Activated T-cell treated with anti-CD3 and anti-CD28 coated beads for 24 hours (primary cell): ENCODE measurements around the gene C19orf85.

Source experiments
- DNase-seq: peaks from one replicate; pipeline ENCODE4 v3.0.0-alpha.2; 2020; ENCODE audit warnings: low read depth

The C19orf85 gene

DNA sequence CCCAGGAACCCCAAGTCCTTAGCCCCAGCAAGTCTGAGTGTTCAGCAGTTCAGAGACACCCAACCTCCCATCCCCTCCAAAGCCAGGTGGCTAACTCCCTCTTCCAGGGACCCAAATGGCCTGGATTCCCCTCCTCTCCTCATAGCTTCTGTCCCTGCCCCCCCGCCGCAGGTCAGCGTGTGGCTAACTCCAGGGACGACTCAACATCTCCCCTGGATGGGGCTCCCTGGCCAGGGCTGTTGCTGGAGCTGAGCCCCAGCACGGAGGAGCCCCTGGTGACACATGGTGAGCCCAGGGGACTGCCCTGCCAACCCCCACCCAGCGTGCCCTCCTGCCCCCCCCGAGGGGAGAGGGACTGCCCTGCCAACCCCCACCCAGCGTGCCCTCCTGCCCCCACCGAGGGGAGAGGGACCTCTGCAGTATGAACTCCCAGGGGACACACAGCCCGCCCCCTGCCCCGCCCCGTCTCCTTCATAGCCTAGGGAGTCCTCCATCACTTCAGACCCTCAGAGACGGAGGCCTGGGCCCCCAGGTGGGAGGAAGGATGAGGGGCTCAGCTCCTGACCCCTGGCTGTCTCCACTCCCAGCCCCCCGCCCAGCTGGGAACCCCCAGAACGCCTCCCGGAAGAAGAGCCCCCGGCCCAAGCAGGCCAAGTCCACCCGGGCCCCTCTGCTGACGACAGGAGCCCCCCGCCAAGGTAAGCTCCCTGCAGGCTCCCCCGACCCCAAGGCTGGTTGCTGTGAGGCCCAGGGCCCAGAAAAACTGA, 25.3 kb upstream of the C19orf85 start:
- no peak for DNase-seq

DNA sequence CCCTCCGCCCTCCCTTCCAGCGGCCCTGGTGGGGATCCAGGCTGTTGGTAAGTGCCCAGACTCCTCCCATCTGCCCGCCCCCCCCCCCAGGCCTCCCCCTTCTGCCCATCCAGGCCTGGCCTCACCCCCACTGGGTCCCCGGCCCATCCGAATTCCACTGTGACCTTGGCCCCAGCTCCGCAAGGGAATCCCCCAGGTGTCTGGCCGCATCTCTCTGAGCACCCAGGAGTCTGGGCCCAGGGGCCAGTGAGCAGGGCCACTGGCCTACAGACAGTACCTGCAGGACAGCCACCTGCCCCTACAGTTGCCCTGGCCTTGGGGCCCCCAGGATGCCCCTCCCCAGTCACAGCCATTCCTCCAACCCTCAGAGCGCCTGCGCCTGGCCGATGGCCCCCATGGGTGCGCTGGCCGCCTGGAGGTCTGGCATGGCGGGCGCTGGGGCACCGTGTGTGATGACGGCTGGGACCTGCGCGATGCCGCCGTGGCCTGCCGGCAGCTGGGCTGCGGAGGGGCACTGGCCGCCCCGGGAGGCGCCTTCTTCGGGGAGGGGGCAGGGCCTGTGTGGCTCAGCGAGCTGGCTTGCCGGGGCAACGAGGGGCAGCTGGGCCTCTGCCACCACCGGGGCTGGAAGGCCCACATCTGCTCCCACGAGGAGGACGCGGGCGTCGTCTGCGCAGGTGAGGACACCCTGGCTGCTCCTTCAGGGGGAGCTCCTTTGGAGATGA, 24.6 kb upstream of the C19orf85 start:
- DNase-seq: no peak

DNA sequence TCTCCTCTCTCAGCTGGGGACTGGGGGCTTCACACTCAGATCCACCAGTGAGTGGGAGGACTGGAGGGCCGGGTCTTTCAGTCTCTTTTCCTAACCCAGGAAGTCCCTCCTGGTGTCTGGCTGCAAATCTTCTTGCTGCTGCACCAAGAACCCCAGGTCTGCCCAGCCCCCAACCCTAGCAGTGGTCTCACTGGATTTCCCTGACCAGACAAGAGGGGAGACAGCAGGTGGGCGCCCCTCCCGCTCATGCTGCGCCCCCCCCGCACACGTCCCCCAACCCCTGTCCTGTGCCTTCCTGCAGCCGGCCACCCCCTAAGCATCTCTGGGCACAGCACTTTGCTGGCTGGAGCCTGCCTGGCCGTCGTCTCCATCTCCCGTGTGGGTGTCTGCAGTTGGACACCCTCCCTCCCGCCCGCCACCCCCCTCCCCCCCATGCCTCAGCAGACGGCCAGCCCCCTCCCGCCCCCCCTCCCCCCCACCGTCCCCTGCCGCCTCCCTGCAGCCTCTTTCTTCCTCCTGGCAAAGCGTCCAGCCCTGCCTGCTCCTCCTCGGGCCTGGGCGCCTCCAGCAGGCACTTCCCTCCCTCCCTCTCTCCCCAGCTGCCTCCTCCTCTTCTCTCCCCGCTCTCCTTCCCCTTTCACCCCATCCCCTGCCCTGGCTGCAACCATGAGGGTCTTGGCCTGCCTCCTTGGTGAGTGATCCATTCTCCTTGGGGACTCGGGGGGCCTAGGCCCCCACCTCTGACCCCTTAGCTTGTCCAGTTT, 23.6 kb upstream of the C19orf85 start, which contains the start of gene SSC5D:
SSC5D (plus strand) TSS at position 513 of the 764 bp plus-strand sequence; CDS start at position 667, 154 bp downstream.
- no peak for DNase-seq

DNA sequence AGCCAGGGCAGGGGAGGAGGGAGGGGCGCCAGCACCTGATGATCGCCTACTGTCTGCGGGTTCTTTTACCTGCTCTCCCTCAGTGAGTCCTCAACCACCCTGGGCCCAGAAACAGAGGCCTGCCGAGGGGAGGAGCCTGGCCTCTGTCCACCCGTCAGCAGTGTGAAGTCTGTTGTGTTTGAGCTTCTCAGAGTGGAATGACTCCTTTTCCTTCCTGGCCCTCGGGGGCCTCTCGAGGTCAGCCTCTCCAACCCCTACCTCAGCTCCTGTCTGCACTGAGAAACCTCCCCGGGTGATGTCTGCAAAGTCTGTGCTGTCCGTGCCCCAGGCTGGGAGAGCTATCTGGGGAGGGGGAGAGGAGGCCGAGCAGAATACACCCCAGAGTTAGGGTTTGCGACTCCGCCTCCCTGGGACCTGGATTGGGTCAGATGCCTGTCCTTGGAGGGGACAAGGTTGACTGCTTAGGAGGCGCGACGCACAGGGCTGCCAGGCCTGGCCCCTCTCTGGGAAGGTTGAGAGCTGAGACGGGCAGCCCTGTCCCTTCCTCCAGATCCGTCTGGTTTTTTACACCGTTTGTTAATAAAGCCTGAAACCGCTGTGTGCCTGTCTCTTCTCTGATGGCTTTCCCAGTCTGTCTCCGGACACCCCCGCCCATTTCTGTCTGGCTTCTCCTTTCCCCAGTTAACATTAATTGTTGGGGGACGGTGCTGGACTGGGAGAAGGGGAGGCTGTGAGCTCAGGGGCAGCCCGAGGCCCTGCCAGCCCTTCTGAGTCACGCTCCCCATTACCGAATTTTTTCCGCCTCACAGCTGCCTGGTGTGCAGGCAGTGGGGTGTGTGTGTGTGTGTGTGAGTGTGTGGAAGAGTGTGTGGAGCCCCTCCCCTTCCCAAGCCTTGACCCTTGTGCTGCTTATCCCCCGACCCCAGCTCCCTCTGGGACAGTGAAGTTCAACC, 22.7 kb upstream of the C19orf85 start:
- peak; percentile 29 for DNase-seq

DNA sequence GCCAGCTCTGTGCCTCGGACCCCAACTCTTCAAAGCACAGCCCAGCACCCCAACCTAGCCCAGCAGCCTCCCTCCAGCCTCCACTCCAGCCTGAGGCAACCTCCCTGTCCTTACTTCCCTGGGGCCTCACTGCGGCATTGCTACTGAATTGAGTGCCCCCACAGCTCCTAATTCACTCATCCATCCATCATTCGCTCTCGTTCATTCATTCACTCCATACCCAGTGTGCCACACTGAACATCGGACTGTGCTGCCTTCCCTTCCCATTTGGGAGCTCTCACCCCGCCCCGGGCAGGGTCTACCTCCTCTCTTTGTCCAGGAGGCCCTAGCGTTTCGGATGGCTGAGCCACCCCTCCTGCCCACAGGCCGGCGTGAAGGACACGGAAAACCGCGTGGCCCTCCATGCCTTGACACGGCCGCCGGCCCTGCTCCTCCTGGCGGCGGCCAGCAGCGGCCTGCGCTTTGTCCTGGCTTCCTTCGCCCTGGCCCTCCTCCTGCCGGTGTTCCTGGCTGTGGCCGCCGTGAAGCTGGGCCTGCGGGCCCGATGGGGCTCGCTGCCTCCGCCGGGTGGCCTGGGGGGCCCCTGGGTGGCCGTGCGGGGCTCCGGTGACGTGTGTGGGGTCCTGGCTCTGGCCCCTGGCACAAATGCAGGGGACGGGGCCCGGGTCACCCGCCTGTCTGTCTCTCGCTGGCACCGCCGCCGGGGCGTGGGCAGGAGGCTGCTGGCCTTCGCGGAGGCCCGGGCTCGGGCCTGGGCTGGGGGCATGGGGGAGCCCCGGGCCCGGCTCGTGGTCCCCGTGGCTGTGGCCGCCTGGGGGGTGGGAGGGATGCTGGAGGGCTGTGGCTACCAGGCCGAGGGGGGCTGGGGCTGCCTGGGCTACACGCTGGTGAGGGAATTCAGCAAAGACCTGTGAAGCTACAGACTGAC, 21.8 kb upstream of the C19orf85 start:
- no peak for DNase-seq

DNA sequence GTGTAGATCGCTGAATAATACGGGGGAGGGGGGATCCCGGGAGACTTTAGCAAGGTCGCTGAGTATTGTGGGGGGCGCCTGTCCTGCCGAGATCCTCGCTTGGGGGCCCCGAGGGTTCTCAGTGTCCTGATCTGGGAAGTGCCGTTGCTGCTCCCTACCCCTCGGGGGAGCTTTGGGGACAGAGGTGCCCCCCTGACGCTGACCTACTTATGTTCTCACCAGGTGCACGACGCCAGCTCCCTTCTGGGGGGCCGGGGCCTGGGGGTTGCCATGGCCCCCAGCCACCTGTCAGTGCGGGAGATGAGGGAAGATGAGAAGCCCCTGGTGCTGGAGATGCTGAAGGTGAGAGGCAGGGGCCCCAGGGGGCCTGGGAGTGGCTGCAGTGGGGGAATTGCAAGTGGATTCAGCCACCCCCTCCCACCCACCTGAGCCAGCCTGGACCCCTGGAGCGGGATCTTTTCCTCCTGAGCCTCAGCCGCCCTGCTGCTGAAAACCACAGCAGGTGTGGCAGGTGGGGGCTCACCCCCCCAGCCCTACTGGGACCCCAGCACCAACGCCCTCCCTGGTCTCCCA, 21.0 kb upstream of the C19orf85 start:
- DNase-seq: no peak

DNA sequence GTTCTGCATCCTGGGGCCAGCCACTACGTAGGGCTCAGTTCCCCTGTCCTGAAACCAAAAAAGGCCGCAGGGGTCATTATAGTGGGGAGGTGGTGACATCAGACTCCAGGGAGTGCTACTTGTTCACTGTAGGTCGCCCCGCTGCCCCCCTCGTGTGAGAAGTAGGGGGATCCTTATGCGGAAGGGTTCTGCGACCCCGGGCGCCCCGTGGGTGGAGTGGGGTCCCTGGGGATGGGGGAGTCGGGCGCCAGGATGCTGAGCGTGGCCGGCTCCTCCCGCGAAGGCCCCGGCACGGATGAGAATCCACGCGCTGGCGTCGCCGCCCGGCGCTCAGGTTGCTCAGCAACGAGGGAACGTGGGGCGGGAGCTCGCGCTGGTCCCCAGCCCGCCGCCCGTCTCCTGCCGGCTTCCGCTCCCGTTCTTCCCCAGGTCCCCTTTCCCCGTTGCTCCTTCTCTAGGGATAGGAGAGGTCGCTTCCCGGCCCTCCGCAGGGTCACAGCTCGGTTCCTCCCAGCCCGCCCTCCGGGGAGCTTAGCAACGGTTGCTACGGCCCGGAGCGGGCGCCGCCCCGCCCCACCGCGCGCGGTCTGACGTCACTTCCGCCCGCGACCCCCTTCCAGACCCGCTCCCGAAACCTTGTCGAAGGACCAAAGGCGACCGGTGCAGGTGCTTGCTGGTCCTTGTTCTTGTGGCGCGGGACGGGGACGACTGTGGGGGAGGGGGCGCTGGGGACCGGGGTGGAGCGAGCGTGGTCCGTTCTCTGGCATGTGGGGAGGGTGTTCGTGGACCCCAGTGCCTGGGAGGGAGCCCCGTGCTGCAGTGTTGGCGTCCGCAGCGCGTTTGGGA, 20.3 kb upstream of the C19orf85 start, which contains the start of gene NAT14:
NAT14 (plus strand) TSS at position 596 of the 846 bp plus-strand sequence. CDS start 521 bp downstream, outside the sequence.
- DNase-seq: peak; percentile 48

DNA sequence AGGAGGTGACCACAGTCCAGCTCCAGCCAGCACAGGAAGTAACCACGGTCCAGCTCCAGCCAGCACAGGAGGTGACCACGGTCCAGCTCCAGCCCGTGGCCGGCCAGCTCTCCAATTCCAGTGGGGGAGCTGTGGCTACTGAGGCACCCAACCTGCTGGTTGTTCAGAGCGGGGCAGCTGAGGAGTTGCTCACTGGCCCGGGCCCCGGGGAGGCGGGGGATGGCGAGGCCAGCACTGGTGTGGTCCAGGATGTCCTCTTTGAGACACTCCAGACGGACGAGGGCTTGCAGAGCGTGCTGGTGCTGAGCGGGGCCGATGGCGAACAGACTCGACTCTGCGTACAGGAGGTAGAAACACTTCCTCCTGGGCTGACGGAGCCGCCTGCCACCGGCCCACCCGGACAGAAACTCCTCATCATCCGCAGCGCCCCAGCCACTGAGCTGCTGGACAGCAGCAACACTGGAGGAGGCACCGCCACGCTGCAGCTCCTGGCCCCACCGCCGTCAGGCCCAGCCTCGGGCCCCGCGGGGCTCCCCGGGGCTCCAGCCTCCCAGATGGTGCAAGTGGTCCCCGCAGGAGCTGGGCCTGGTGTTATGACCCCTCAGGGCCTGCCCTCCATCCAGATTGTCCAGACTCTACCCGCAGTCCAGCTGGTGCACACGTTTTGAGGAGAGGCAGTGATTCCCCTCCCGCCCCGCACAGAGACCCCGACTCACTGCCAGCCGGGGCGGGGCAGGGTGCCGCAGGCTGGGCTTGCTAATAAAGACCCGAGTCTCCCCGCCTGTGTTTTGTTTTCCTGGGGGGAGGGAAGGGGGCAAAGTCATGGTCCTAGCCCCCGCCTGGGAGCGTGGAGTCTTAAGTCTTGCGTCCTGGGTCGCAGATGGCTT, 19.4 kb upstream of the C19orf85 start:
- DNase-seq: no peak

DNA sequence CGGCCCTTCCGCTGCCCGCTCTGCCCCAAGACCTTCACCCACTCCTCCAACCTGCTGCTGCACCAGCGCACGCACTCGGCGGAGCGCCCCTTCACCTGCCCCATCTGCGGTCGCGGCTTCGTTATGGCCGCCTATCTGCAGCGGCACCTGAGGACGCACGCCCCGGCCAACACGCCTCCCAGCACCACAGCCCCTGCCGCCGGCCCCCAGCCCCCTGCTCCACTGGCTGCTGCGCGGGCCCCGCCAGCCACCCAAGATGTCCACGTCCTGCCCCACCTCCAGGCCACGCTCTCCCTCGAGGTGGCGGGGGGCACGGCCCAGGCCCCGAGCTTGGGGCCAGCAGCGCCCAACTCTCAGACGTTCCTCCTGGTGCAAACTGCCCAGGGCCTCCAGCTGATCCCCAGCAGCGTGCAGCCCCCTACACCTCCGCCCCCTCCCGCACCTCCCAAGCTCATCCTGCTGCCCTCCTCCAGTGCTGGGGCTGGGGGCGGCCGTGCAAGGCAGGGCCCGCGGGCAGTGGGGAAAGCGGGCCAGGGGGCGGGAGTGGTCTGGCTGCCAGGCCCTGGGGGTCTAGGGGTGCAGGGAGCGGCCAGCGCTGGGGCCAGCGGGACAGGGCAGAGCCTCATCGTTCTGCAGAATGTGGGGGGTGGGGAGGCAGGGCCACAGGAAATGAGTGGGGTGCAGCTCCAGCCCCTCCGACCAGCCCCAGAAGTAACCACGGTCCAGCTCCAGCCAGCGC, 18.6 kb upstream of the C19orf85 start:
- no peak for DNase-seq

DNA sequence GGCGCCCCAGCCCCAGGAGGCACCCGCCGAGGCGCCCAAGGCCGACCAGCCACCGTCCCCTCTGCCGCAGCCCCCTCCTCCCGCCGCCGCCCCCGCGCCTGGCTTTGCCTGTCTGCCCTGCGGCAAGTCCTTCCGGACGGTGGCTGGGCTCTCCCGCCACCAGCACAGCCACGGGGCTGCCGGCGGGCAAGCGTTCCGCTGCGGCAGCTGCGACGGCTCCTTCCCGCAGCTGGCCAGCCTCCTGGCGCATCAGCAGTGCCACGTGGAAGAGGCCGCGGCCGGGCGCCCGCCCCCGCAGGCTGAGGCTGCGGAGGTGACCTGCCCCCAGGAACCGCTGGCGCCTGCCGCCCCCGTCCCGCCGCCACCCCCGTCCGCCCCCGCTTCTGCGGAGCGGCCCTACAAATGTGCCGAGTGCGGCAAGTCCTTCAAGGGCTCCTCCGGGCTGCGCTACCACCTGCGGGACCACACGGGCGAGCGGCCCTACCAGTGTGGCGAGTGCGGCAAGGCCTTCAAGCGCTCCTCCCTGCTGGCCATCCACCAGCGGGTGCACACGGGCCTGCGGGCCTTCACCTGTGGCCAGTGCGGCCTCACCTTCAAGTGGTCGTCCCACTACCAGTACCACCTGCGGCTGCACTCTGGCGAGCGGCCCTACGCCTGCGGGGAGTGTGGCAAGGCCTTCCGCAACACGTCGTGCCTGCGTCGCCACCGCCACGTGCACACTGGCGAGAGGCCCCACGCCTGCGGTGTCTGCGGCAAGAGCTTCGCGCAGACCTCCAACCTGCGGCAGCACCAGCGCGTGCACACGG, 17.8 kb upstream of the C19orf85 start:
- DNase-seq: no peak

DNA sequence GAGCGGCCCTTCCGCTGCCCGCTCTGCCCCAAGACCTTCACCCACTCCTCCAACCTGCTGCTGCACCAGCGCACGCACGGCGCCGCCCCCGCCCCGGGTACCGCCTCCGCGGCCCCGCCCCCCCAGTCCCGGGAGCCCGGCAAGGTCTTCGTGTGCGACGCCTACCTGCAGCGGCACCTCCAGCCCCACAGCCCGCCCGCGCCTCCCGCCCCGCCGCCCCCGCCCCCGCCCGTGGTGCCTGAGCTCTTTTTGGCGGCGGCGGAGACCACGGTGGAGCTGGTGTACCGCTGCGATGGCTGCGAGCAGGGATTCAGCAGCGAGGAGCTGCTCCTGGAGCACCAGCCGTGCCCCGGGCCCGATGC, 17.2 kb upstream of the C19orf85 start:
- DNase-seq: no peak

DNA sequence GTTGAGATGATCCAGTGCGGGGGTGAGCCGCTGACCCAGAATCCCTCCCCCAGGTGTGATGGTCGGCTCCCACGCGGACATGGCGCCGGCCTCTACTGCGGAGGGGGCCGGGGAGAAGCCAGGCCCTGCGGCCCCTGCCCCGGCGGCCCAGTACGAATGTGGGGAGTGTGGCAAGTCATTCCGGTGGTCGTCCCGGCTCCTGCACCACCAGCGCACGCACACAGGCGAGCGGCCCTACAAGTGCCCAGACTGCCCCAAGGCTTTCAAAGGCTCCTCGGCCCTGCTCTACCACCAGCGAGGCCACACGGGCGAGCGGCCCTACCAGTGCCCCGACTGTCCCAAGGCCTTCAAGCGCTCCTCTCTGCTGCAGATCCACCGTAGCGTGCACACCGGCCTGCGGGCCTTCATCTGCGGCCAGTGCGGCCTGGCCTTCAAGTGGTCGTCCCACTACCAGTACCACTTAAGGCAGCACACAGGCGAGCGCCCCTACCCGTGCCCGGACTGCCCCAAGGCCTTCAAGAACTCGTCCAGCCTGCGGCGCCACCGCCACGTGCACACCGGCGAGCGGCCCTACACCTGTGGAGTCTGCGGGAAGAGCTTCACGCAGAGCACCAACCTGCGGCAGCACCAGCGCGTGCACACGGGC, 16.7 kb upstream of the C19orf85 start:
- DNase-seq: no peak

DNA sequence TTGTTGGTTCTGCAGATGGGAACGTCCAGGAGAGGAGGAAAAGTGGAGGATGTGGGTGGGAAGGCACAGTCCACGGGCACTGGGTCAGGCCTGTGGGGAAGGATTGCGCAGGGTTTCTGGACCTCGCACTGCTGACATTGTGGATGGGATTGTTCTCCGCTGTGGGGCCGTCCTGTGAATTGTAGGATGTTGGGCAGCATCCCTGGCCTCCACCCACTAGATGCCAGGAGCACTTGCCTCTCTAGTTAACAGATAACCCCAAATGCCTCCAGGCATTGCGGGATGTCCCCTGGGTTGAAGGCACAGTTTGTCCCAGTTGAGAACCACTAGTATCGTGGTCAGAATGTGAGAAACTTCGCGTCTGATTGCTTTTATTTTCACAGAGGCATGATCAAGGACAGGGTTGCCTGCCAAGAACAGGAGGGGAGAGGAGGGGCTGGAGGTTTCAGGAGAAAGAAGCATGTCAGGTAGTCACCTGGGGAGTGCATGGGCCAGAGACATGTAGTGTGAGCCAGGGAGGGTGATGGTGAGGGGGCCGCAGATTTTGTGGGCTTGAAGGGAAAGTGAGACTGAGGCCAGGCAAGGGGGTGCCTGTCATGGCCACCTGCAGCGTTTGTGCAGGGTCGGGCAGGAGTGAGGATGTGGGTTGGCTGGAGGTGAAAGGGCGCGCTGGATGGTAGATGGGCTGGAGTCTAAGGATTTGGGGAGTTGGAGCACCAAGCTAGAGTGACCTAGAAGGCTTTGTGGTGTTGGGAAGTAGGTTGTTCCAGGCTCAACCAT, 15.1 kb upstream of the C19orf85 start:
- no peak for DNase-seq

DNA sequence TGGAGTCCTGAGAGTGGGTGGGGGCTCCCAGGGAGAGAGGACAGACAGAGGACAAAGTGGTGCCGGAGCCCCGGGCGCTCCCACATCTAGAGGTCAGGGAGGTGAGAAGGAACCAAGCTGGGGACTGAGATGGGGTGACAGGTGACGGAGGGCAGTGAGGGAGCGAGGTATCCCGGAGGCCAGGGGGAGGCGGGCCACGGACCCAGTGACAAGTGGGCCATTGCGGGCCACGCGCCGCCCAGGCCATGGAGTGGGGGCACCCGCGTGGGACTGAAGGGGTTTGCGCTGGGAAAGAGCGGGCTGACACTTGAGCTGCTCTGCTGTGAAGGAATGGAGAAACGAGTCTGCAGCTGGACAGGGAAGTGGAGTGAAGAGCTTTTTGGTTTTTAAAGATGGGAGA, 14.5 kb upstream of the C19orf85 start:
- DNase-seq: no peak

DNA sequence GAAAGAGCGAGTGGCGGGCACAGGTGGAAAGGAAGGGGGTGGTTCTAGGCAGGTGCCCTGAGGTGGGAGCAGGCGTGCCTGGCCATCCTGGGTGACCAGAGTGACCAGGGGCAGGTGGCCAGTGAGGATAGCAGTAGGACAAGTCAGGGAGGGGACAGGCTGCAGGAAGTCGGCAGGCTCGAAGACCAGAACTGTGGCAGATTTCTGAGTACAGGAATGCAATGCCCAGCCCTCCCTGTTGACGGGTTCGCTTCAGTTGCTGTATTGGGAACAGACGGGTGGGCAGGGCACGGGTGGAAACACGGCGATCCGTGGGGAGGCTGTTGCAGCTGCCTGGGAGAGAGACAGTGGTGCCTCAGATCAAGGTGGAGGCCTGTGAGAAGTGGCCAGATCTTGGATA, 13.8 kb upstream of the C19orf85 start:
- no peak for DNase-seq
